ENCODE results near the gene ATXN2L. TPM values are rescaled to one million over a fixed set of nuclear protein-coding genes. Genes with fewer than 3 reads are reported as not detected.

Gene ATXN2L
- total RNA-seq, 2 donors from 2014 or later = 83.4 to 151 TPM

DNA sequence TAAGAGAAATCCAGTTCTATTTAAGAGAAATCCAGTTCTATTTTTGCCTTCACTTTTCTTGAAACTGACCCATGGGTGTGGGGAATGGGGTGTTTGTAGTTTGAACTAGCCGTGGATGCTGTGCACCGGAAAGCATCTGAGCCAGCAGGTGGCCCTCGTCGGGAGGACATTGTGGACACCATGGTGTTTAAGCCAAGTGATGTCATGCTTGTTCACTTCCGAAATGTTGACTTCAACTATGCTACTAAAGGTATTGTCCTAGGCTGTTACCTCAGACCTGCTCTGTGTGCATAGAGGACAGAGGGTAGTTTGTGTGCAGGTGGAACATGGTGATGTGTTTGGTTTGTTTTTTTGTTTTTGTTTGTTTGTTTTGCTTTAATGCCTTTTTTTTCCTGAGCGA is 3.3 kb downstream of the ATXN2L start:
- no peaks in the 10 kb centered on the region for H3K27me3 ChIP-seq (replicated peaks; ENCODE audit: insufficient read depth)
- TF ChIP-seq, protein P1, sequence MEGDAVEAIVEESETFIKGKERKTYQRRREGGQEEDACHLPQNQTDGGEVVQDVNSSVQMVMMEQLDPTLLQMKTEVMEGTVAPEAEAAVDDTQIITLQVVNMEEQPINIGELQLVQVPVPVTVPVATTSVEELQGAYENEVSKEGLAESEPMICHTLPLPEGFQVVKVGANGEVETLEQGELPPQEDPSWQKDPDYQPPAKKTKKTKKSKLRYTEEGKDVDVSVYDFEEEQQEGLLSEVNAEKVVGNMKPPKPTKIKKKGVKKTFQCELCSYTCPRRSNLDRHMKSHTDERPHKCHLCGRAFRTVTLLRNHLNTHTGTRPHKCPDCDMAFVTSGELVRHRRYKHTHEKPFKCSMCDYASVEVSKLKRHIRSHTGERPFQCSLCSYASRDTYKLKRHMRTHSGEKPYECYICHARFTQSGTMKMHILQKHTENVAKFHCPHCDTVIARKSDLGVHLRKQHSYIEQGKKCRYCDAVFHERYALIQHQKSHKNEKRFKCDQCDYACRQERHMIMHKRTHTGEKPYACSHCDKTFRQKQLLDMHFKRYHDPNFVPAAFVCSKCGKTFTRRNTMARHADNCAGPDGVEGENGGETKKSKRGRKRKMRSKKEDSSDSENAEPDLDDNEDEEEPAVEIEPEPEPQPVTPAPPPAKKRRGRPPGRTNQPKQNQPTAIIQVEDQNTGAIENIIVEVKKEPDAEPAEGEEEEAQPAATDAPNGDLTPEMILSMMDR (IDR thresholded peaks at IDR 0.05) = no peak
- TF ChIP-seq POLR2AphosphoS5 (IDR thresholded peaks at IDR 0.05) (no peak), POLR2A (IDR thresholded peaks at IDR 0.05) (no peak)
- H3K9me3 ChIP-seq = no peaks in the 10 kb centered on the region
- no peak overlapping the region for H3K4me3 ChIP-seq
- peaks cover 8% of the 10 kb centered on the region for H3K4me1 ChIP-seq (replicated peaks)
- DNase-seq (ENCODE audit: low spot score) = no peak
- H3K27ac ChIP-seq = no peak overlapping the region
- intact Hi-C loops (cut with DNase I) = no loop called here
- WGBS = 37% methylated on average over 6 of the region's 6 CpGs
- peaks cover 8 to 17% of the 10 kb centered on the region in 2 donors for H3K36me3 ChIP-seq

DNA sequence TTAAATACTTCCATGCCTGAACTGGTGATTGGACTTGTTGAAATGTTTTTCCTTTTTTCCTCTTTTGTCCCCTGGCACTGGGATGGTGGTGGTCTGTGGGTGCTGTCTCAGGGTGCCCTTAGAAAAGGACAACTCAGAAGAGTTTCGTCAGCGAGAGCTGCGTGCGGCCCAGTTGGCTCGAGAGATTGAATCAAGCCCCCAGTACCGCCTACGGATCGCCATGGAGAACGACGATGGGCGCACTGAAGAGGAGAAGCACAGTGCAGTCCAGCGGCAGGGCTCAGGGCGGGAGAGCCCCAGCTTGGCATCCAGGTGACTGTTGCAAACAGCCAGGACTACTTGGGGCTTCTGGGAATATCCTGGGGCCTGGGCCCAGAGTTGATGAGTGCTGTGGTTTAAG is 6.9 kb downstream of the ATXN2L start:
- peaks cover 8% of the 10 kb centered on the region for H3K4me1 ChIP-seq (replicated peaks)
- no peak overlapping the region for H3K27ac ChIP-seq
- H3K4me3 ChIP-seq = no peak overlapping the region
- no peak for TF ChIP-seq POLR2A (IDR thresholded peaks at IDR 0.05)
- TF ChIP-seq, protein P1 (IDR thresholded peaks at IDR 0.05) = no peak
- TF ChIP-seq POLR2AphosphoS5 (IDR thresholded peaks at IDR 0.05) = no peak
- peaks cover 33 to 53% of the 10 kb centered on the region in 2 donors for H3K36me3 ChIP-seq
- no peaks in the 10 kb centered on the region for H3K9me3 ChIP-seq
- no peaks in the 10 kb centered on the region for H3K27me3 ChIP-seq (replicated peaks; ENCODE audit: insufficient read depth)
- no peak for DNase-seq (ENCODE audit: low spot score)
- intact Hi-C loops (cut with DNase I) = no loop called here
- 96% methylated on average over 13 of the region's 13 CpGs for WGBS

DNA sequence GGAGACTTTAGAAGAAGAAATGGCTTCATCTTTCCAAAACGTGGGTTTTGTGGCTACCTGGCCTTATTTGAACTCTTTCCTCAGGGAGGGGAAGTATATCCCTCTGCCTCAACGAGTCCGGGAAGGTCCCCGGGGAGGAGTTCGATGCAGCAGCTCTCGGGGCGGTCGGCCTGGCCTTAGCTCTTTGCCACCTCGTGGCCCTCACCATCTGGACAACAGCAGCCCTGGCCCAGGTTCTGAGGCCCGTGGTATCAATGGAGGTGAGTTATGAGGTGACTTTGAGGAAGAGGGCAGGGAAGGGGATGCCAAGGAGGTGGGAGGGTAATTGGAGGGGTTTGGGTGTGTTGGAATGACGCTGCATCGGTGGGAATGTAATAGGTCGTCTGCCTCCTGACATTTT is 7.7 kb downstream of the ATXN2L start:
- peaks cover 38 to 61% of the 10 kb centered on the region in 2 donors for H3K36me3 ChIP-seq
- intact Hi-C loops (cut with DNase I) = no loop called here
- H3K4me3 ChIP-seq = no peak overlapping the region

DNA sequence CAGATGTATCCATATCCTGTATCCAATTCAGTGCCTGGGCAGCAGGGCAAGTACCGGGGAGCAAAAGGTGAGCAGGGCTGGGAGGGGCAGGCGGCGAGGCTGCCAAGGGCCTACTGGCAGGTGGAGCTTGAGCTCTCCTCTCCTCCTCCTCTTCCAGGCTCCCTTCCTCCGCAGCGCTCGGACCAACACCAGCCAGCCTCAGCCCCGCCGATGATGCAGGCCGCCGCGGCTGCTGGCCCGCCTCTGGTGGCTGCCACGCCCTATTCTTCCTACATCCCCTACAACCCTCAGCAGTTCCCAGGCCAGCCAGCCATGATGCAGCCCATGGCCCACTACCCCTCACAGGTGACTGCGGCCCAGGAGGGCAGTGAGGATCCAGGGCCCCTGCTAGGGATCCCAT is 11.6 kb downstream of the ATXN2L start:
- Histone ChIP-seq H3K4me3 (no peak overlapping the region), H3K27me3 (replicated peaks; ENCODE audit: insufficient read depth) (no peaks in the 10 kb centered on the region), H3K27ac (no peak overlapping the region), H3K9me3 (no peaks in the 10 kb centered on the region), H3K36me3 (peaks cover 52 to 71% of the 10 kb centered on the region in 2 donors), H3K4me1 (replicated peaks) (no peaks in the 10 kb centered on the region)
- TF ChIP-seq, protein P1 (IDR thresholded peaks at IDR 0.05) = no peak
- TF ChIP-seq POLR2A (IDR thresholded peaks at IDR 0.05) = no peak
- no peak for TF ChIP-seq POLR2AphosphoS5 (IDR thresholded peaks at IDR 0.05)
- no peak for DNase-seq (ENCODE audit: low spot score)
- intact Hi-C loops (cut with DNase I) = no loop called here
- 95% methylated on average over 14 of the region's 14 CpGs for WGBS

More for the DNA sequence above, 7.7 kb downstream of the ATXN2L start:
- WGBS = 92% methylated on average over 13 of the region's 13 CpGs
- DNase-seq (ENCODE audit: low spot score) = no peak
- H3K9me3 ChIP-seq = no peaks in the 10 kb centered on the region
- H3K27me3 ChIP-seq (replicated peaks; ENCODE audit: insufficient read depth) = no peaks in the 10 kb centered on the region
- TF ChIP-seq, protein P1 (IDR thresholded peaks at IDR 0.05) = no peak
- TF ChIP-seq POLR2A (IDR thresholded peaks at IDR 0.05) (no peak), POLR2AphosphoS5 (IDR thresholded peaks at IDR 0.05) (no peak)
- H3K4me1 ChIP-seq (replicated peaks) = peaks cover 2% of the 10 kb centered on the region
- no peak overlapping the region for H3K27ac ChIP-seq

All from prostate gland (tissue), 2 donors.